HG03066 (cell line): ENCODE measurements around the gene CASP7.
A peak's percentile ranks its signal among the peaks of the same experiment; 100 is the strongest.
"Not testable (repeated sequence)": the region's sequence is repeated elsewhere in the genome, so short reads cannot be mapped to it uniquely, and the experiment has no call there.

Experiments
- ATAC-seq: cut with Tn5 transposase; IDR thresholded peaks from one replicate; pipeline ENCODE4 v1.9.1; 2021; ENCODE audit warnings: low read depth; ENCODE audit not compliant: unreplicated experiment

CASP7 gene

DNA sequence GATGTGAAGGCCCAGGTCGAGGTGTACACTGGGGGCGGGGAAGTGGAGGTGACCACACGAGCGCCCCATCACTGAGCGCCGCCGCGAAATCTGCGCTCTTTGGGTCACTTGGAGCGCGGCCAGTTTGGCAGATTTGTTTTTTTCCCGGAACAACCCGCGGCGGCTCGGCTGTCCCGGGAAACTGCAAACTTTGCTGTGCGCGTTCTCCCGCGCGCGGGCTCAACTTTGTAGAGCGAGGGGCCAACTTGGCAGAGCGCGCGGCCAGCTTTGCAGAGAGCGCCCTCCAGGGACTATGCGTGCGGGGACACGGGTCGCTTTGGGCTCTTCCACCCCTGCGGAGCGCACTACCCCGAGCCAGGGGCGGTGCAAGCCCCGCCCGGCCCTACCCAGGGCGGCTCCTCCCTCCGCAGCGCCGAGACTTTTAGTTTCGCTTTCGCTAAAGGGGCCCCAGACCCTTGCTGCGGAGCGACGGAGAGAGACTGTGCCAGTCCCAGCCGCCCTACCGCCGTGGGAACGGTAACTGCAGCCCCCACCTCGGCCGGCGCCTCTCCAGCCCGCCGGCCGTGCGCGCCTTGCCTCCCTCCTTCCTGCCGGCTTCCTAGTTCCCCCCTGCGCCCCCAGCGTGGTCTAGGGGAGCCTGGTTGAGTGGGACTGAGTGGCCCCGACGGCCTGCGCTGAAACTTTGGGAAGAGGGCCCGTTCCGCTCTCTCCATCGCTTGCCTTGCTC, at the start of gene CASP7:
CASP7 (plus strand) TSS at position 450 of the 727 bp plus-strand sequence. CDS start 17,582 bp downstream, outside the sequence.
- peak; percentile 58 for ATAC-seq

DNA sequence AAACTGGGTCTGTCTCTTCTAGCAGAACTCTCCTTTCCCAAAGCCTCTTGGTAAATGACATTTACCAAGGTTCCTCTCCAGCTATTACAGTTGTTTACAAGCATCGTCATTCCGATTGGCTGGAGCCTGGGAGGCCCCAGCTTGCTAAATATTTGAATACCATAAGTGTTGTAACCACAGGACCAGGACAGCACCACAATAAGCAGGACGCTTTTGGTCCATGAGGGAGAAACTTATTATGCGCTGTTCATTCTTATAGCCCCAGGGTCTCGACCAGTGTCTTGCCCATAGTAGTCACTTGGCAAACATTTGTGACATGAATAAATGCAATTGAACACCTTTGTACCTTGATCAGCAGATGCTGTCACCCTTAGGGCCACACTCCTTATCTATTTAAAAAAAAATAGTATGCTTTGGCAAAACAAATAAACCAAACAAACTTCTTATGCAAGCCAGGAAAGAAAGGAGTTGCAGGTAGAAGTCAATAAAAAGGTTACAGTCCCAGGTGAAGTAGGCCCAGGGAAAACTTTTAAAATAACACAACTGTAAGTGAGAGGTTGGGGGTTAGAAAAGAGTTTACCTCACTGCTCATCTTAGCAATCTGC, 48.7 kb upstream of the CASP7 start:
- no peak for ATAC-seq

DNA sequence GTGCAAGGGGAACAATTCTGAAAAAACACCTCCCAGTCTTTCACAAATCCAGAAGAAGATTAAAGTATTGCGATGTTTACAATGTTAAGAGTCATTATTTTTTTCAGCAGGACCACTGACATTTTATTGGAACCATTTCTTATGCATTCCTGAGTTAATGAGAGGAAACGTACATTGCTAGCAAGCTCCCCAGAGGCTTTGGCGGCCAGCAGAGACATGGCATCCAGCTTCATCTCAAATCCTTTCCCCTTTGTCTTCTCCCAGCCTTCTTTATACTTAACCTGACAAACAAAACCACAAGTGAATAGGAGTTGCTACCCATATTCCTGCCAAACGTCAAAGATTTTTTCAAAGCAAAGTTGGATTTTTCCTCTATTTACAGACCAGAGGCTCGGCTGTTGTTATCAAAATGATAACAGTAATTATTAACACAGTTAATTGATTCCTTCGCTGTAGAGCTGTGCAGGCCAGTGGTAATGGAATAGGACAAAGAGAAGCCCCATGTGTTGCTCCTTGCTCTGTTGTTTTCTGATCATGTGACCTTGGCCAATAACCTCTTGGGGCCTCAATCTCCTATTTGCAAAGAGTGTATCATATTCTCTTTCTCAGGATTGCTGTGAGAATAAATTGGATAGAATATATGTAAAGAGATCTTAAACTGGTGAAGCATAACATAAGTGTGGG, 47.9 kb upstream of the CASP7 start:
- ATAC-seq = no peak

DNA sequence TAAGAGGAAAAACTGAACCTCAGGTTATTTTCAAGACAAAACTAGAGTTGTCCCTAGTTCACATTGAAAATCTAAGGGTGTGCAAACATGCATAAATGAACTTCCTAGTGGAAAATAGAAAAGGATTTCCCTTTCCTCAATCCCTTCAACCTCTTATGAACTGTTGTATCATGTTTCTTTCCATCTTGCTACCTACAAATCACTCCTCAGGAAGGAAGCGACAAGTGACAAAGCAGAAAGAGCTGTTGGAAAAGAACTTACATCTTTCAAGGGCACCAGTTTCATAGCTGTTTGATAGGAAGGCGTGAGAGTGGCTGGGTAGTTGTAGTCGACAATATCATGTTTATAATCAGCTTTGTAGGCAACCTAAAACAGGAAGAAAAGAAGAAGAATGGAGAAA, 39.7 kb upstream of the CASP7 start:
- ATAC-seq = no peak

DNA sequence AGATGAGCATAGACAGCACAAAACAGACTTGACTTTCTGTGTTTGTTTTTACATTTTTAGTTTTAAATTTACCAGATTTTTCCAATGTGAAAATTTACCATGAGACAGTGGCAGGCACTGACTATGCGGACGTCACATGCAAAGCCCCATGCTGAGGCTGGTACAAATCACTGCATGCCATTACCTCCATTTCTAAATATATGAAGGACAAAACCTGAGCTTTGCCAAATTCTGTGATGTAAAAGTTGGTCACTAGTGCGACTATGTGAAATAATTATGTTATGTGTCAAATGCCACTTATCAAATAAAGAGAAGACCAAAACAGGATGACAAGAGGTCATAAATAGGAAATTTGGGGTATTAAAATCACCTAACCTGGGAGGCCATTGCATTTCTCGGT, 38.0 kb upstream of the CASP7 start:
- ATAC-seq = no peak

DNA sequence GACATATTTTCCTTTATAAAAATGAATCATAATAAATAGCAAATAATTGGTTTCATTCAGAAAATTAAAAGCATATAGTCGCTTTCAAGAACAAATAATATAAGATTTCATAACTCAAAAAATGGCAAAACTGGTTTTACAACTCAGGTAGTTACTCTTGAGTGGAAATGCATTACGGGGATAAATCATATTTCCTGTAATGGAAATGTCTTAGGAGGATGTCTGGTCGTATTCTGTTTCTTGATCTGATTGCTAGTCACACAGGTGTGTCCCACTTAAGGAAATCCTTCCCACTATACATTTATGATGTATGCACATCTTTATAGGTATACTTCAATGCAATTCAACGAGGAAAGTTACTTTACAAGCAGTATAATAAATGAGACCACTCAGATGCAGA, 36.5 kb upstream of the CASP7 start:
- no peak for ATAC-seq

DNA sequence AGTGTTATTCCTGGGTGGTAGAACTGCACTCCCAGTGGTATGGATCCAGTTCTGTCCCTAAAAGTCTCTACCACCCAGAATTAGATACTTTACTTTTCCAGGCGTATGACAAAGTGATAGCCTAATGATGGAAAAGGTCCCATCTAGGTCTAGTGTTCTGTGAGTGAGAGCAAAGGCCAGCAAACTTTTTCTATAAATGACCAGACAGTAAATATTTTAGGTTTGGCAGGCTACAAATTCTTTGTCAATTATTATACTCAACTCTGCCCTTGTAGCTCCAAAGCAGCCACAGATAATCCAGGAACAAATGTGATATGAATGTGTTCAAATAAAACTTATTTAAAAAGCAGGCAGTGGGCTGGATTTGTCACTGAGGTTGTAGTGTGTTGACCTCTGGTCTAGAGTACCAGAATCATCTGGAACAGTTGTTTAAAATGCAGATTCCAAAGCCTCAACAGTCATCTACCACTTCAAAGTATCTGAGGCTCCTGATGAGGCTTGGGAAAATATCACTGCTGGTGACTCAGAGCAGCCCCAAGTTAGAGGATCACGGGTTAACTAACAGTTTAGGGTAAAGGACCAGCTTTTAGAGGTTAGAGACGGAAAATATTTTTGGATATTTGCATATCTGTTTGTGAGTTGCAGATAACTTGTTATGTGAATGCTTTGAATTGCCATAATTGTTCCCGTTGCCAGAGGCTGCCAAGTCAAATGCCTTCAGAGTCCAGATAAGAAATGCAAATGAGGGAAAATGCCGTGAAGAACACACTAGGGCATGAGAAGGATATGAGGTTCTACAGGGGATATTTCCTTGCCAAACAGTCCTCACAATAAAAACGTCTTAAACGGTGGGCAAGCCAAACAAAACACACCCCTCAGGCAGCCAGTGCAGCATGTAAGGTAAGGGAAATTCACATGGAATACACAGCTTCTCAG, 35.3 kb upstream of the CASP7 start:
- no peak for ATAC-seq

DNA sequence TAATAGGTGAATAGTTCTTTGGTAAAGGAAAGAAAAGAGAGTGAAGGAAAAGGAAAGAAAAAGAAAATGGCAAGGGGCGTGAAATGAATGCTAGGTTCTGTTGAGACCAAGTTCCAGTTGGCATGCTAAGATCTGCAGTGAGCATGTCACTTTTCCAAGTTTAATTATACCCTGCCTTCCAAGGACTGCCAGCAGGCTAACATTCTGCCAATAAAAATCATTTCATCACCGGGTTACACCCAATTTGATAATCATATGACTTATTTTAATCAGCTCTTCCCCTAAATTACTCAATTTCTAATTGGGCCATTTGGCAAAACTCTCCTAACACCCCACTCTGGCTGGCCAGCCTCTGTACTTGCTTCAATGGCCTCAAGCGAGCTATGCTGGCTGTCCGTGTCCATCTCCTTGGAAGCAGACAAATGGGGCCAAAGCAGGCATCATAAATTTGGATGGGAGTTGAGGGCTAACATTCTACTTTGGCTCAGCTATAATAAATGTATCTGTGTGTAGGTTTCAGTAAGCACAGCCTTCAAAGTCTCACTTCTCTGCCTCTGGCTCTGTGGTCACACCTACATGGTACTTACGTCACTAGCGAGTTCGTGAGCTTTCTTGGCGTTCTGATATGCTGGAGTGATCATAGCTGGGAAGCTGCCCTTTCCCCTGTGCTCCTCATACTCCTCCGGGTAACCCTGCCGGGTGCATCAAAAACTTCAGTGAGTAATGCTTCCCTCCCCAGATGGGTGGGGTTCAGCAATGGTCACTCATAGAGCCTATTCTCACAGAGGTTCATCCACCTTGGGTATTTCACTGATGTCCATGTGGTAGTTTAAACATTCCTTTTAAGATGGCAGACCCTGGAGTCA, 33.1 kb upstream of the CASP7 start:
- ATAC-seq = no peak

DNA sequence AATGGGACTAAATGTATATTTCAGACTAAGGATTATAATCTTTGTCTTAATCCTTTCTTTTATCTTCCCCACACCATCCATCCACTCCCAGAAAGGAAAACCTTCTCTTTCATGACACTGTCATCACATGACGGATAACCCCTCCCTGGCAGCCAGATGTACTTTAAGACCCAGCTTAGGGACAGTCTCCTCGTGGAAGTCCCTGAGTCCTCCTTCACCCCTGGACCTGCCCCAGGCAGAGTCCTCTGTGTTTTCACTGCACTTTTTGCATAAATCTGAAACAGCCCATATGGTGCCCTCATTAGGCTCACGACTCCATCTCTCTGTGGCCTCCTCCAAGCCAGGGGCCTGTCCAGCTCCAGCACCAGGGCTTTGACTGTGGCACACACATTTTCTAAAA, 31.9 kb upstream of the CASP7 start:
- ATAC-seq = no peak

DNA sequence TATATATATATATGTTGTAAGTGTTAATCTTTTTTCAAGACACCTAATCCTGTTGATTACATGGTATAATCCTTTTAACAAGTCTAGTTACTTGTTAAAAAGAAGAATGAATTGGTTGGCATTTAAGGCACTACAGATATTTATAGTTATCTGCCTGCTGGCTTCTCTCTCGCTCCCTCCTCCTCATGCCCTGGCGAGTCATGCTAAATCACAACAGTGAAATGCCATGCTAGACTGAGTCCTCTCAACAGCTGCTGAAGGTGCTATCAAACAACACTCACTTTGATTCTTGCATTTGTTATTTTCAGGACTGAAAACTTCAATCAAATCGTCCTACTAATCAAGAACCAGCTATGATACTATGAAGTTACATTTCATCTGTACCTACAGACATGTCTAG, 31.2 kb upstream of the CASP7 start:
- ATAC-seq = no peak

DNA sequence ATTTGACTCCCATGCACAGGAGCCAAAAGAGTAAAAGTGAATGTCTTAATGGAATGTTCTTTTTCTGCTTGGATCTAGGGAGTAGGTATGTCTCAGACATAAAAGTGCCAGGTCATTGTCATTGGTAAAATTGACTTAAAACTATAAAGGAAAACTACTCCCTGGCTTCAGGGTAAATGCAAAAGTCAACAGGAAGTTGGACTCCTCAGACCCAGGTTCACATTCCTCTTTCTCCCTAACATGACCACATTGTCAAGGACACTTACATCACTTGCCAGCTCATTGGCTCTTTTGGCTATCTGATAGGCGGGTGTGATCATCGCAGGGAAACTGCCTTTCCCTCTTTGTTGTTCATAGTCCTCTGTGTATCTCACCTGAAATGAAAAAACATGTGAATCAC, 29.5 kb upstream of the CASP7 start:
- ATAC-seq = no peak

DNA sequence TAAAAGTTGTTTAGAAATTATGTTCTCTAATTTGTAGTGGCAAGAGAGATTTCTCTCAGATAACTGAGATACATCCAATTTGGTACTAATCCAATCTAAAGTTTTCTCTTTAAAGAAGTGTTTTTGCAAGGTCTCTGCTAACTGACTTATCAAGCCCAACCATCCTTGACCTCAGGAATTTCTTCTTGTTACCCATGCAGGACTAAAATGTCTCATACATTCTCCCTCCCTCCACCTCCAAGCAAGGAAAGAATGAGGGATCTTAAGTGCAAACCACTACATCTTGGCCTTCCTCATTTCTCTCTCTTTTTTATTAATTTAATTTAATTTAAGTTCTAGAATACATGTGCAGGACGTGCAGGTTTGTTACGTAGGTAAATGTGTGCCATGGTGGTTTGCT, 28.7 kb upstream of the CASP7 start:
- no peak for ATAC-seq

DNA sequence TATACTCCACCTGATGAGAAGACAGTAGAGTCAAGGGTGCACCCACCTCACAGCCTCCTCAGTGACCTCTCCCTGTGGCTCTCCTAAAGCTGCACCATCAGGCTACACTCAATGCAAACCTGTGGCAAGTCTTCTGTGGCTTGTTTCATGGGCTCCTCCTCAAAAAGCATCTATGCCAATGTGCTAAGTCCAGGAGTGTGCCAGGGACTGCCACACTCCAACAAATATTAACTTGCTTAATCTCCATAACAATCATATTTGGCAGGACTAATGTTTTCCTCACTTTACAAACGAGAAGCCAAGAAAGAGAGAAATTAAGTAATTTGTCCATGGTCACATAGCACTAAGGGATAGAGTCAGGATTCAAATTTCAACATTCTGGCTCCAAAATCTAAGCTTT, 27.8 kb upstream of the CASP7 start:
- ATAC-seq = no peak

DNA sequence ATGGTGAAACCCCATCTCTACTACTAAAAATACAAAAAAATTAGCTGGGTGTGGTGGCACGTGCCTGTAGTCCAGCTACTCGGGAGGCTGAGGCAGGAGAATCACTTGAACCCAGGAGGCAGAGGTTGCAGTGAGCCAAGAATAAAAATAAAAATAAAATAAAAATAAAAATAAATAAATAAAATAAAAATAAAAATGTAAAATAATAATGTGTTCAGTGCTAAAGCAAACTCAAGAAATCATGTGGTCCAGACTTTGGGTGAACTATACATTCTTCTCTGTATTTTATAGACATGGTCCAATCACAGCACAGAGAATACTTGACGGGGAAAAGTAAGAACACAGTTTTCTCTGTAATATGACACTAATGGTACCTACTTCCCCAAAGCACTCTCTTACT, 27.3 kb upstream of the CASP7 start:
- ATAC-seq = not testable (repeated sequence)

DNA sequence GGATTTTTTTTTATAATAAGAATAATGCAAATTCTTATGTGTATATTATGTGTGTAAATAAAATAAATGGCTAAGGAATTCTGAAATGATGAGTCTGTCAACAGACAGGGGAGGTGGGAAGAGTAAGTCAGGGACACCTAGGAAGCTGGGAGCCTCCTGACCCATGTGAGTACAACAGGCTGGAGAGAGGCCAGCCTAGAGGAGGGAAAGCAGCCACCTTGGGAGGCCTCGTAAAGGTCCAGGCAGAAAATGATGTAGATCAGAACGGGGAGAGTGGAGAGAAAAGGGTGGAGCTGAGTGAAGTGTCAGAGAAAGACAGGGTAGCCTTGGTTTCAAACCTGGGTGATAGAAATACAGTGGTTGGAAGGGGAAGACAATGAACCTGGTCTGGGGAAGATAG, 22.8 kb upstream of the CASP7 start:
- ATAC-seq = no peak

DNA sequence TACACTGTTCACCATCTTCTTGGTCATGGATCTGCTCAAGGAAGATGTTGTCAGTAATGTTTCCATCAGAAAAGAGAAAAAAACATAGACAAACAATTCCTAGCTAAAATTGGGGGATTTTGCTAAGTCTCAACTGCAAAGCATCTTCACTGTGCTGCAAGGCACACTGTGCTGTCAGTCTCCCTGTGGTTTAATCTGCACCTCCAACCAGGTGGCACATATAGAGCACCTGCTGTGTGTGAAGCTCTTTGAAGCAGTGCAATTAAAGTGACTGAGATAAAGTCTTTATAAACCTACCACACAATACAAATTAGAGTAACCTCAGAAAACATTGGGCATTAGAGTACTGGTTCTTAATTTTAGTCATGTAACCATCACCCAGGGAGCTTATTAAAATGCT, 22.2 kb upstream of the CASP7 start:
- ATAC-seq = no peak

DNA sequence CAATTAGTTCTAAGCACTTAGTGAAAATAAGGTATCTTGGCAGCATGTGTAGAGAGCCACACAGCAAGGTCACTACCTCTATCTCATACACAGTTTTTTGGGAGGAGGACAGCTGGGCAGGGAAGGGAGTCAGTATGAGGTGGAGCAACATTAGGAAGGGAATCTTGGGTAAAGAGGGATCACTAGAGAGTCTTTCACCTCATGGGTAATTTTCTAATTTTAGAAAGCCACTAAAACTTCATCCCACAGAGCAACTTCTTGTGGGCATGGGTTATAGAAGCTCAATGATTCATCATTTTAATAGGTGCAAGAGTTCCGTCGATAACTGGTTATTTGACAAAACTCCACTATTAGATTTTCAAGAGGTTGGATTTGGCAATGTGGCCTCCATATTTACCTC, 18.4 kb upstream of the CASP7 start:
- no peak for ATAC-seq

DNA sequence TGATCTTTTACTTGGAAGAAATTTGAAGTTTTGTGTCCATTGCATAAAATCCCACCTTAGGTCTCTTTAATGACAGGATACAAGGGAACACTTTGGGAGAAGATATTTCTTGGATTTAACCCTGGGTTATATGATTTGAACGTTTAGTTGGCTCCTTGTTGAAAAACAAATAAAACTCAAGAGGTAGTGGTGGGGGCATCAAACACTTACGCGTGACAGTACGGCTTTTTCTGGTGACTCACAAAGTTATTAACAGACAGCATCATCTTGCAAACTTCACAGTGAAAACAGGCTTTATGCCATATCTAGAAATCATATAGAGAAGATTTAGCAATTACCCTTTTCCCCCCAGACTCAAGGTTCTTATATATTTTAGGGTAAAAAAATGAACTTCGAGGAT, 16.6 kb upstream of the CASP7 start:
- no peak for ATAC-seq

DNA sequence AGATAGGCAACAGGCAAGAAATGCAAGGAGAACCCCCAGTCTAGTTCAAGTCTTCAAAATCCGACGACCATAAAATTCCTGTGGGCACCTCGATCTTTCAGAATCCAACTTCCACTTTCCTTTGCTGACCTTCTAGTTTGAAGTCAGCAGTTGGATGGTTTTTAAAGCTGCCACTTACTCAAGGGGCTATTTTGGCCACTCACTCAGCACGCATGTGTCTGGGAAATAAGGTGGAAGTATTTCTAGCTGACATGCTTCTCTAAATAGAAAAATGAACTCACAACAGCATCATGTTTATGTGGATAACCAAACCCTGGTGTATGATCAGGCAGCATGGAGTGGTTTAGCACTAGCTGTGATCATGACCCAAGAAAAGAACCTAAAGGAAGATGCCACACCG, 15.8 kb upstream of the CASP7 start, which contains the start of gene NRAP:
NRAP (minus strand) TSS at position 134 of the 400 bp plus-strand sequence. CDS start 159 bp downstream, outside the sequence.
- ATAC-seq = no peak

DNA sequence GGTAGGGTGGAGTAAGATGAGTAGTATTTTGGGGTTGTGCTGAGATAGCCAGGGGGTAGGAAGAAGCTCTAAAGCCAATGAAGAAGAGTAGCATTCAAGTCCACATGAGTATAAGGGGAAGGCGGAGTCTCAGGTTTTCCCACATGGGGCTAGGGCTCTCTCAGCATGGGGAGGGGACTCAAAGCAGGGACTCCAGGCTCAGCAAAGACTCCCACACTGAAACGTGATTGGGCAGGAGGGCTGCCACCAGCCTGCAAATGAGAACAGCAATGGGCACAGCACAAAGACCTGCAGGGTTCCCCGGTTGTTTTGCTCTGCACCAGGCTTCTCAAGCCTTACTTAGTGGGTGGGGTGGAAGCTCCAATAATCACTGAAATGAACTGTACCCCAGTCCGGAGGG, 14.4 kb upstream of the CASP7 start:
- no peak for ATAC-seq
